GM20000 (cell line): ENCODE measurements around the gene SERPINF2.

Experiments used
- DNase-seq: peaks from one replicate; pipeline ENCODE4 v3.0.0; 2012; ENCODE audit warnings: low spot score
- CTCF ChIP-seq: IDR thresholded peaks from 2 replicates; pipeline ENCODE4 v1.5.1; 2012; ENCODE audit warnings: mild to moderate bottlenecking, control low read depth; ENCODE audit errors: extremely low read depth, missing control alignments

SERPINF2 gene

DNA sequence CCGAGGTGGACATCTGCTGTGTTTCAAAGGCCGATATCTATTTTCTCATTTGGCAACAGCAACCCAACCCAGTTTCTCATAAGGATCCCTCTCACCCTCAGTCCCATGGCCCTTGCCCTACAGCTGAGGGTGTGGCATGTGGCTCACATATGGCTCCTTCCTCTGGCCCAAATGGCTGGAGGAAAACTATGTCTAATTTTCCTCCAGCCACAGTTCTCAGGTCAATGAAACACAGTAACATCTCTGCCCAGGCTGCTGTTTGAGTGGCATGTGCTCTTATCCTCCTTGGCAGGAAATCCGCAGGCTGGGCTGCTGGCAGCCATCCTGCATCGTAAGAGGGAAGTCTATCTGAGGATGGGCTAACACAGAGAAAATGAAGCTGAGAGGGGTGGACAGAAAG is 43.3 kb downstream of the SERPINF2 start:
- no peak for TF ChIP-seq CTCF
- DNase-seq = no peak

- no peak for TF ChIP-seq CTCF
- no peak for DNase-seq
Observed at GRCh38 chr17:1786708-1787107, 44.0 kb downstream of the SERPINF2 start.

DNA sequence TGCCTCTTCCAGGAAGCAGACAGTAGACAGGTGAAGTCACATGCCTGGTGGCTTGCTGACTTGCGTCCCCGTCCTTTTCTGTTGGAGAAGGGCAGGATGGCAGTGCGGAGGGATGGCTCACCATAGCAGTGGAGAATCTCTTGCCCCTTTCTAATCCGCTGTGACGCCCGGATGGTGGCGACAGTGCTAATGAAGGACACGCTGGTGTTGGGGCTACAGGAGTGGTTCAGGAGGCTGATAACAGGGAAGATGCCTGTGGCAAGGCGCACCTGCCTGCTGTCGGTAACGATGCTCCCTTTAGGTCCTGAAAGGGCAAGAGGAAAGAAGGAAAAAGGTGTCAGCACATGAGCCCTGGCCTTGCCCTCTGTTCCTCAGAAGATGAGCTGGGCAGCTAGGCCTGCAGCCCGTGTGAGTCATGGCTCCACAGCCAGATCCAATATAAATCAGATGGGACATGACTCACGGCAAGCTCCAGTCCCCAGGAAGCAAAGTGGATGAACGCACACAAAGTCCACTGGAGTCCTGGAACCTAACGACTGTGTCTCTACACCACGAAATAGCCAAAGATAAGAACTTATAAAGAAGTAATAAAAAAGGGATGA is 44.7 kb downstream of the SERPINF2 start:
- no peak for TF ChIP-seq CTCF
- DNase-seq = no peak

DNA sequence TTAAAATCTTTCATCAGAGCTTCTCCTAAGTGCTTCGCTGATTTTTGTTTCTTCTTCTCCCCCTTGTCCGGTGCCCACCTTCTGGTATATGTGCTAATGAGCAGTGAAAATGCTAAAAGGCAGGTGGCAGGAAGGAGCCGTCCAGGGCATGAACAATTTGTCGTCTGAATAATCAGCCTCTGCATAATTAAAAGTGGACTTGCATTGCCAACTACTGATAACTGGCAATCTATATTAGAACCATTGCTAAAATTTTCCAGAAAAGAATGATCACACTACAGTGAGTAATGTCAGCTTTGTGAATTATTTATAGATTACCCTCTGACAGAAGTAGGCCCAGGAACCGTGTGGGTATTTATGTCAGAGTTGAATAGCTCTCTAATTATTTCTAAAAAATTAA is 47.3 kb downstream of the SERPINF2 start:
- no peak for TF ChIP-seq CTCF
- DNase-seq = no peak

GRCh38 chr17:1792495-1793446 is 50.1 kb downstream of the SERPINF2 start:
- TF ChIP-seq CTCF = no peak
- no peak for DNase-seq

GRCh38 chr17:1793447-1793806 is 50.8 kb downstream of the SERPINF2 start:
- no peak for DNase-seq
- TF ChIP-seq CTCF = no peak

DNA sequence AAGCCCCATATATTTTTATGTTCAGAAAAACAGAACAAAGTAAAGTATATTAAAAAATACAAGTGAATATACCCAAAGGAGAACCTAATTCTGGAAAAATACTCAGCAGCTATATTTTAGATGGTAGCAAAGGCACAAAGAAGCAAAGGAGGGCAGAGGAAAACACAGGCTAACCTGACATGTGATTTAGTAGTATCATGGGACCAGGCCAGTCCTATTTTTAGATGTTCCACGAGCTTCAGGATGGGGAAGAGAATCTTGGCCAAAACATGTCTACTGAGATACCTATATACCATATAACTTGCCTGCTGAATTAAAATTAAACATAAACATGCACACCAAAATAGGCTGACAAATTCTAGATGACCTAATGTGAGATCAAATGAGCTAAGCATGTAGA is 54.1 kb downstream of the SERPINF2 start:
- no peak for TF ChIP-seq CTCF
- DNase-seq = no peak
